ENCODE data around the gene ZMYND10.
"Not testable (repeated sequence)": the region's sequence is repeated elsewhere in the genome, so short reads cannot be mapped to it uniquely, and the experiment has no call there.

The ZMYND10 gene

GRCh38 chr3:50318615-50319014 lies 26.9 kb downstream of the ZMYND10 start:
- no peak for DNase-seq (ENCODE audit: insufficient read length, low spot score)
- TF ChIP-seq POLR2A (IDR thresholded peaks at IDR 0.05; ENCODE audit: low read depth, low read length): no peak
- TF ChIP-seq POU2F2 (IDR thresholded peaks at IDR 0.05; ENCODE audit: low read depth, low read length): no peak
- no peak for TF ChIP-seq SPI1 (IDR thresholded peaks at IDR 0.05; ENCODE audit: low read depth, low read length)
- no peak for TF ChIP-seq POLR2AphosphoS5 (IDR thresholded peaks at IDR 0.05; ENCODE audit: low read depth, low read length)
- no peak for TF ChIP-seq PAX5 (IDR thresholded peaks at IDR 0.05; ENCODE audit: insufficient read depth, low read length, severe bottlenecking)
- TF ChIP-seq TAF1 (IDR thresholded peaks at IDR 0.05; ENCODE audit: low read depth, low read length): no peak
- FAIRE-seq: no peak

- TF ChIP-seq POLR2AphosphoS5 (IDR thresholded peaks at IDR 0.05; ENCODE audit: low read depth, low read length): no peak
- TF ChIP-seq POLR2A (IDR thresholded peaks at IDR 0.05; ENCODE audit: low read depth, low read length): no peak
- no peak for TF ChIP-seq TAF1 (IDR thresholded peaks at IDR 0.05; ENCODE audit: low read depth, low read length)
- no peak for TF ChIP-seq PAX5 (IDR thresholded peaks at IDR 0.05; ENCODE audit: insufficient read depth, low read length, severe bottlenecking)
- no peak for TF ChIP-seq POU2F2 (IDR thresholded peaks at IDR 0.05; ENCODE audit: low read depth, low read length)
- no peak for TF ChIP-seq SPI1 (IDR thresholded peaks at IDR 0.05; ENCODE audit: low read depth, low read length)
- no peak for FAIRE-seq
- DNase-seq (ENCODE audit: insufficient read length, low spot score): no peak
These were observed 27.4 kb downstream of the ZMYND10 start for GRCh38 chr3:50318163-50318562.

GRCh38 chr3:50317300-50317699 lies 28.2 kb downstream of the ZMYND10 start:
- DNase-seq (ENCODE audit: insufficient read length, low spot score): no peak
- no peak for TF ChIP-seq POU2F2 (IDR thresholded peaks at IDR 0.05; ENCODE audit: low read depth, low read length)
- TF ChIP-seq POLR2A (IDR thresholded peaks at IDR 0.05; ENCODE audit: low read depth, low read length): no peak
- TF ChIP-seq SPI1 (IDR thresholded peaks at IDR 0.05; ENCODE audit: low read depth, low read length): no peak
- TF ChIP-seq PAX5 (IDR thresholded peaks at IDR 0.05; ENCODE audit: insufficient read depth, low read length, severe bottlenecking): no peak
- TF ChIP-seq TAF1 (IDR thresholded peaks at IDR 0.05; ENCODE audit: low read depth, low read length): no peak
- no peak for TF ChIP-seq POLR2AphosphoS5 (IDR thresholded peaks at IDR 0.05; ENCODE audit: low read depth, low read length)
- no peak for FAIRE-seq

GRCh38 chr3:50316657-50317242 lies 28.8 kb downstream of the ZMYND10 start:
- DNase-seq (ENCODE audit: insufficient read length, low spot score) (no peak), FAIRE-seq (no peak)
- TF ChIP-seq POU2F2 (IDR thresholded peaks at IDR 0.05; ENCODE audit: low read depth, low read length) (no peak), POLR2AphosphoS5 (IDR thresholded peaks at IDR 0.05; ENCODE audit: low read depth, low read length) (no peak), POLR2A (IDR thresholded peaks at IDR 0.05; ENCODE audit: low read depth, low read length) (no peak), SPI1 (IDR thresholded peaks at IDR 0.05; ENCODE audit: low read depth, low read length) (no peak), TAF1 (IDR thresholded peaks at IDR 0.05; ENCODE audit: low read depth, low read length) (no peak), PAX5 (IDR thresholded peaks at IDR 0.05; ENCODE audit: insufficient read depth, low read length, severe bottlenecking) (no peak)

GRCh38 chr3:50314816-50315215 lies 30.7 kb downstream of the ZMYND10 start:
- no peak for FAIRE-seq
- TF ChIP-seq POU2F2 (IDR thresholded peaks at IDR 0.05; ENCODE audit: low read depth, low read length) (no peak), TAF1 (IDR thresholded peaks at IDR 0.05; ENCODE audit: low read depth, low read length) (no peak), PAX5 (IDR thresholded peaks at IDR 0.05; ENCODE audit: insufficient read depth, low read length, severe bottlenecking) (no peak), POLR2AphosphoS5 (IDR thresholded peaks at IDR 0.05; ENCODE audit: low read depth, low read length) (no peak), SPI1 (IDR thresholded peaks at IDR 0.05; ENCODE audit: low read depth, low read length) (no peak), POLR2A (IDR thresholded peaks at IDR 0.05; ENCODE audit: low read depth, low read length) (no peak)
- DNase-seq (ENCODE audit: insufficient read length, low spot score): no peak

- no peak for DNase-seq (ENCODE audit: insufficient read length, low spot score)
- FAIRE-seq: no peak
These were observed 31.2 kb downstream of the ZMYND10 start for GRCh38 chr3:50314342-50314741.

GRCh38 chr3:50312041-50312440 lies 33.5 kb downstream of the ZMYND10 start:
- not testable (repeated sequence) for FAIRE-seq; DNase-seq (ENCODE audit: insufficient read length, low spot score)

More at GRCh38 chr3:50314342-50314741, 31.2 kb downstream of the ZMYND10 start:
- TF ChIP-seq POLR2A (IDR thresholded peaks at IDR 0.05; ENCODE audit: low read depth, low read length) (no peak), TAF1 (IDR thresholded peaks at IDR 0.05; ENCODE audit: low read depth, low read length) (no peak)

GRCh38 chr3:50304601-50305000 lies 40.9 kb downstream of the ZMYND10 start:
- TF ChIP-seq PAX5 (IDR thresholded peaks at IDR 0.05; ENCODE audit: insufficient read depth, low read length, severe bottlenecking) (no peak), POLR2A (IDR thresholded peaks at IDR 0.05; ENCODE audit: low read depth, low read length) (no peak)
- no peak for DNase-seq (ENCODE audit: insufficient read length, low spot score)
- peak; percentile 28 for FAIRE-seq

- TF ChIP-seq PAX5 (IDR thresholded peaks at IDR 0.05; ENCODE audit: insufficient read depth, low read length, severe bottlenecking) (no peak), TAF1 (IDR thresholded peaks at IDR 0.05; ENCODE audit: low read depth, low read length) (no peak), SPI1 (IDR thresholded peaks at IDR 0.05; ENCODE audit: low read depth, low read length) (no peak), POU2F2 (IDR thresholded peaks at IDR 0.05; ENCODE audit: low read depth, low read length) (no peak), POLR2AphosphoS5 (IDR thresholded peaks at IDR 0.05; ENCODE audit: low read depth, low read length) (no peak), POLR2A (IDR thresholded peaks at IDR 0.05; ENCODE audit: low read depth, low read length) (no peak)
- FAIRE-seq: no peak
- DNase-seq (ENCODE audit: insufficient read length, low spot score): no peak
These were observed 42.3 kb downstream of the ZMYND10 start, which contains the start of gene HYAL1 for GRCh38 chr3:50303013-50303815. Gene HYAL1 (minus strand): TSS chr3:50303574. CDS start chr3:50302956, 618 bp downstream.

Measured in GM12891 (cell line).